Measurements from ENCODE around the gene AGBL1.

AGBL1 gene

DNA sequence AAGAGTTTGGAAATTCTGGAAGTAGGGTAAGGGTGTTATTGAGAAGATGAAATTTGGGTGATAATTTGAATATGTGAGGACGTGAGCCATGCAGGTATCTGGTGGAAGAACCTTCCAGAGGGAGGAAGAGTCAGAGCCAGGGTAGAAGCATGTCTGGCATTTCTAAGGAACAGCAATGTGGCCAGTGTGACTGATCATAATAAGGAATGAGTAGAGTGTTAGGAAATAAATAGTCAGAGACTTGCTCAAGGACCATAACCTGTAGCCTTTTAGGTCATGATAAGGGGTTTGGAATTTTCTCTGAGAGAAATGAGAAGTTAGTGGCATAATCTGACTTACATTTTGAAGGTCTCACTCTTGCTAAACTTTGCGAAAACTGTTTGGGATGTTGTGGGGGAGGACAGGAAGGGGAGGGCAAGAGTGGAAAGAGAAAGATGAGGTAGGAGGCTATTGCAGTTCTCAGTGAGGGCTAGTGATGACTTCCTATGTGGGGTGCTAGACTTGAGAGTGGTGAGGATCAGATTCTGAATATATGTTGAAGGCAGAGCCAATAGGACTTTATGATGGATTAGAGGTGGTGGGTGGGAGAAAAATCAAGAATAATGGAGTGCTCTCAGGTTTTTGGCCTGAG lies 568.3 kb downstream of the AGBL1 start:
- DNase-seq (ENCODE audit: low read depth) = peak; percentile 25

DNA sequence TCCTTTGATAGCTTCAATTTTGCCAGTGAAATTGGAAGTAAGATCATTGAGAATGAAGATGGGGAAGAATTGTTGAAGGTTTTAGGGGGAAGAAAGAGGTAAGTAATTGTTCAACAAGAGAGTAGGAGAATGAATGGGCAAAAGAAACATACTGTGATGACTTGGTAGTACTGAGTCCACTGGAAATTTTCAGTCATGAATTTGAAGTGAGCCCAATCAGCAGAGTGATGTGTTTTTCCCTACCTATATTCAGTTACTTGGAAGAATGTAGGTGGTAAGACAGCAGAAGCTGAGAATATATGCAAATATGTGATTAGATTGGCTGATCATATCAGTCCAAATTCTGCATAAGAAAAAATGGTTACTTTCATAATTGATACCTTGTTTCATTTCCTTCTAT lies 569.6 kb downstream of the AGBL1 start:
- no peak for DNase-seq (ENCODE audit: low read depth)

GRCh38 chr15:86650094-86650493 lies 570.4 kb downstream of the AGBL1 start:
- no peak for DNase-seq (ENCODE audit: low read depth)

- DNase-seq (ENCODE audit: low read depth) = no peak
Observed at GRCh38 chr15:86653344-86654197, 573.9 kb downstream of the AGBL1 start.

- no peak for DNase-seq (ENCODE audit: low read depth)
Observed at GRCh38 chr15:86654501-86654900, 574.8 kb downstream of the AGBL1 start.

GRCh38 chr15:86657305-86657704 lies 577.6 kb downstream of the AGBL1 start:
- no peak for DNase-seq (ENCODE audit: low read depth)

- no peak for DNase-seq (ENCODE audit: low read depth)
Observed at GRCh38 chr15:86659724-86660411, 580.2 kb downstream of the AGBL1 start.

DNA sequence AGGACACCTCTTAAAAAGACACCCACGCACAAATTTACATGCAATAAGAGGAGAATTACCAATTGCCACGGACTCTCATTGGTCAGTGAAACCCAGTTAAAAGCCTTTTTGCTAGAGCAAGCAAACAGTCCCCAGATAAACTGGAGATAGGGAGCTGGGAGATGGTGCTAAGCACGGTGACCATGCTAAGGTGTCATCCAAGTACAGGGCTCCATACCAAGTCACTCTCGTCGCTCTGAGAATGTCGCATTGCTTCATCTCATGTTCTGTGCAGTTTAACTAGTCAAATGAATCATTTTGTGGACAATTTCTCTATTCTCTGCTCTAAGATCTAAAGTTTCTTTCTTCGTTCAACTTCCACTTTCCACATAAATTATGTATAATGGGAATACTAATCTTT lies 581.9 kb downstream of the AGBL1 start:
- no peak for DNase-seq (ENCODE audit: low read depth)

- DNase-seq (ENCODE audit: low read depth) = no peak
Observed at GRCh38 chr15:86663304-86663703, 583.6 kb downstream of the AGBL1 start.

- DNase-seq (ENCODE audit: low read depth) = no peak
Observed at GRCh38 chr15:86663979-86664378, 584.3 kb downstream of the AGBL1 start.

DNA sequence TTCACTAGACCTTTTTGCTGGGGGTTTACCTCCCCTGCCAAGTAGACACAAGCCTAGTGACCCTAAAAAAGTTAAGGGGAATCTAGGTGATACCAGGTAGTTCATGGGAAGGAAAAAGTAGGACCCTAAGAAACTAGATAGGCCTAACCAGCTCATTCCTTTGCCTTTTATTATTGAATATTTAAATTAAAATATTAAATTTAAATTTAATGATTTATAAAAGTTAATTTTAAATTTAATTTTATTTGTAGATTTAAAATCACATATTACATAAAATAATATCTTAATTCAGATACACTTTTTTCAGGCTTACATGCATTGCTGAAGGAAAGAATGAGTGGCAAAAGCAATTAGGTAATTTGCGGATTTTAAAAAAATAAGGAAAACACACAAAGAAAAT lies 584.9 kb downstream of the AGBL1 start:
- no peak for DNase-seq (ENCODE audit: low read depth)

DNA sequence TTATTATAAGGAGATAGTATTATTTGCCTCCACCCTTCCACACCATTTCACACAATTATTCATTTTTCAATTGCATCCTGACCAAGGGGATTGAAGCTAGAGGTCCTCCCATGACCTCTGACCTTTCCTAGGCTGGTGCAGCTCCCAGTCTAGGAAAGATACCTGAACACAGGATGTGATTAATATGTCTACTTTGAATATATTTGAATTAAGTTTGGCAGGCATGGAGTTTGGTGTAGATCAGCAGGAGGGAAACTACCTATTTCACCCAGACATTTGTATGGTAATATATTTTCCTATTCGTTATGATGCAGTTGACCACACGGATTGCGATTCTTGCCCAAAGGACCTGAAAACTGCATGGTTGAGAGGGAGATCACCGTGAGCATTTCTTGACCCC lies 596.3 kb downstream of the AGBL1 start:
- no peak for DNase-seq (ENCODE audit: low read depth)

DNA sequence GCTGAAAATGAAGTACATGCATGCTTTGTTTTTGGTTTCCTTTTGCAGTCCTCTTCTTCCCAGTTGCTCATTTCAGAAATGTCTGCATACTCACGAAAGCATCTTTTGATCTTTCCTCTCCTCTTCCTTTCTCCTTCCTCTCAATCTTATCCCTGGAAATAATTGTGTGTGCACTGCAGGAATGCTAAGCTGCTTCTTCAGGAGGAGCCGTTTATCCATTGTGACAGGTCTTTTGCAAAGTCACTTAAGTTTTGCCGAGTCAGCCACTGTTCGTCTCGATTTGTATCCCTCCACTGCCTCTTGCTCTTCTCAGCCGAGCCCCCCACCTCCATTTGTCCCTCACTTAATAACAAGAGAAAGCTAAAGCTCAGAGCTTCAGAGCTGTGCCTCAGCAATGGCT lies 597.6 kb downstream of the AGBL1 start:
- no peak for DNase-seq (ENCODE audit: low read depth)

DNA sequence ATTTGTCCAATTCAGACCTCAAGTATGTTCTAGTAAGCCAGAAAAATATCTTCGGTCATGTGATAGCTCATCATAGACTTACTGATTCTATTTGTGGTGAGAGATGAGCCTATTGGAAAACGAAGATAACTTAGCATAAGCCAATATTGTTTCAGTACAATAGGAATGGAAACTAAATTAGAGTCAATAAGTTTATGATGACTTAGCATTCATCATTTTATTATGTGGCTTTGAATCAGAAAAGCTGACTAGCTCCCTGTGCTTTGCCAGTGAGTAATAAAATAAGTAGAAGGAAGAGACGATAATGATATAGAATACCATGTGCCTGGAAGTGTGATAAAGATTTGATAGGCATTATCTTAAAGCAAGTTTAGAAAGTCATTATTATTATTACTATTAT lies 605.6 kb downstream of the AGBL1 start:
- DNase-seq (ENCODE audit: low read depth) = no peak

DNA sequence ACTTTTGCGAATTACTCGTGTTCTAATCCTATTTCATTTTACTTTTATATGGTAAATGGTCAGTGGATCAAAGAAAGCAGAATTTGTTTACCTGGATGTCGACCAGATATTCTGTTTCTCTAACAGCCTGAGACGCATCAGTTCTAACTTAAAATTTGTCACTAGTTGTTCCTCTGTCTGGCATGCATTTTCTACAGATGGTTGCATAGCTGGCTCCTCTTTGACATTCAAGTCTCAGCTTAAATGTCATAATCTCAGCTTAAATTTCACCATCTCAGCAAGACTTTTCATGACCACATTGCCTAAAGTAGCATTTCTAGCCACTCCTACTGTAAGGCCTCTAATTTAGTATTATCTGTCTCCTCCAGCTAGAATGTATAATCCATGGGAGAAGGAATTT lies 609.3 kb downstream of the AGBL1 start:
- DNase-seq (ENCODE audit: low read depth) = no peak

DNA sequence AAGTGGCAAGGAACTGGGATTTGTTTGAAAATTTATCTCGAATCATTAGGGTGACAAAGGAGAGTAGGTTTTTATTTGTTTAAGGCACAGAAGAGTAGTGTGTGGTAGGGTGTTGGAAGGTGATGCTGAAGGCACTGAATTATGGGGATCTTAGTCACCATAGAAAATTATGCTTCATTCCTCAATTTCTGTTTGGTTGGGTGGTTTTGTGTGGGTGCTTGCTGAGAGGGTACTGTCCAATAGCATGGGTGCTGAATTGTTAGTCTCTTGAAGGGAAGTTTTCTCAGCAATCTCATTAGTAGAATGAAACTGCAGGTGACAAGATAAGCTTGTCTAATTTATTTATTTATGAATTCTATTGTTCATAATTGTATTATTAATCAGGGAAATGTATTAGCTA lies 610.9 kb downstream of the AGBL1 start:
- no peak for DNase-seq (ENCODE audit: low read depth)

GRCh38 chr15:86691091-86691663 lies 611.5 kb downstream of the AGBL1 start:
- no peak for DNase-seq (ENCODE audit: low read depth)

DNA sequence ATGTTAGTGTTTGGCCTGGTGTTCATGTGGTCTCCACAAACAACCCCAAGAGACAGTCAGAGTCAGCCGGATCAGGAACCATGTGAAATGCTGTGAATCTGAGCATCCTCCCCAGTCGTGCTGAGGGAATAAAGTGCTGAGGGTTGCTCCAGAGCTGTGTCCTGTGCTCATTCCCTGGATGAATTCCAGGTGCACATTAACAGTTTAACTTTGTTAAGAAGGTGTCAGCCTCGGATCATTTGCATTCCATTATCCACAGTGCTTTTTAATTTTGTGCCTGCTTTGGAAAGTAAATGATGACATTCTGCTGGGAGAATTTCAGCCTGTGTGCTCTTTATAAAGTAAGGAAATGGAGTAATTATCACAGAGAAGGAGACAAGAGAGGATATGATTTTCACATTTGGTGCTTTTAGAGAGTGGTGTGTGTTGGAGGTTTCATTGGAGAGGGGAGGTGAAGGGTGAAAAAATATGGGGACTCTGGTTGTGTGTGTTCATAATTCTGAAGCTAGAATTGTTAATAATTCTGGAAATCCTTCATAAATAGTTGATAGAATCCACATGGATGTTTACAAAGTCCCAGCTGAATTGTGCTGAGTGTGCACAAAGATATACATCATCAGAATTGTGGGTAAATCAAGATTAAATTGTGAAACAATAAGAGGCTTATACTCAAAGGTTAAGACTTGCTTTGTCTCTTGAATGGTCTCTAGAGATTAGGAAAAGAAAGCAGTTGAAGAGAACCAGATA lies 621.4 kb downstream of the AGBL1 start:
- no peak for DNase-seq (ENCODE audit: low read depth)

DNA sequence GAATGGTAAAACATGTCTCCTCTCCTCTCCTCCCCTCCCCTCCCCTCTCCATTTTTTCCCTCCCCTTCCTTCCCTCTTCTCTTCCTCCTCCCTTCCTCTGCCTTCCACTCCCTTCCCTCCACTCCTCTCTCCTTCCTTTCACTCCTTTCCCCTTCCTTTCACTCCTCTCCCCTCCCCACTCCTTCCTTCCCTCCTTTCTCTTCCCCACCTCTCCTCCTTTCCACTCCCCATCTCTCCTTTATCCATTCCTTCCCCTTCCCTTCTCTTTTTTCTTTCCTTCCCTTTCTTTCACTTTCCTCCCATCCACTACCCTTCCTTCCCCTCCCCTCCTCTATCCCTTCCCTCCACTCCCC lies 621.9 kb downstream of the AGBL1 start:
- no peak for DNase-seq (ENCODE audit: low read depth)

DNA sequence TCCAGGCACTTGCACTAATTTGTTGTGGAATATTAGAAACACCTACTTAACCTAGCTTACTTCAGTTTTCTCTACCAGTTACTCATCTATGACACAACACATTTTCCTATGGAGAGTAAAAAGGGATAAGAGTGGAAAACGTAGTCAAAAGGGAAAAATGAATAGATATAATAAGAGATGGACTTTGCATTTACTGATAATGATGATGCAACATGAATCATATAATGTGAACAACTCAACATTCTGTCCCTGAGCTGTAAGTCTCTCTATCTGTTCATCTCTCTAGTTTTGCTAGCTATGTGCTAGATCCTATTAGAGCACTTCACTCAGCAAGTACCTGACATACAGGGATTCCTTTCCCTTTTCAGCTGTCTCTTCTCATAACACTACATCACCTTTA lies 627.1 kb downstream of the AGBL1 start:
- DNase-seq (ENCODE audit: low read depth) = no peak

GRCh38 chr15:86711476-86711875 lies 631.8 kb downstream of the AGBL1 start:
- no peak for DNase-seq (ENCODE audit: low read depth)

DNA sequence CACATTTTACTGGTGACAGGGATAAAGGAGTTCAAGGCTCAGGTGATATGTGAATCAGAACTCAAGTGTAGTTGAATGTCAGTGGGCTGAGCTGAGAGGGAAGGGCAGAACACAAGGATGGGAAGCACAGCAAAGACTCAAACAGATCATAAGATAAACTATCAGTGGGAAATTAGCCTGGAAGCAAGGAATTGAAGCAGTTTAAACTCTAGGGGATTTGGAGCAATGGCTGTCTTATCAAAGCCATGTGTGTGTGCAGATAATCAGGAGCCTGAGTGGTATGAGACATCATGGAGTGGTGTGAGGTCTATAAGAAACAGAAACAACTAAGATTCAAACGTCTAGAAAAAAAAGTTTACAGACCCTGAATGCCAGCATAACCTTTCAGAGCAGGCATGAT lies 634.6 kb downstream of the AGBL1 start:
- DNase-seq (ENCODE audit: low read depth) = no peak
